Measurements from ENCODE around the gene SIRPD. TPM values are rescaled to one million over a fixed set of nuclear protein-coding genes. Genes with fewer than 3 reads are reported as not detected.

The SIRPD gene
- total RNA-seq, 1 experiment from 2014 or later: not detected

- Mint-ChIP-seq H3K27ac (ENCODE audit: unreplicated experiment) (no peak overlapping the region), H3K36me3 (ENCODE audit: insufficient read depth, unreplicated experiment) (no peaks in the 10 kb centered on the region), H3K4me1 (ENCODE audit: low read depth, unreplicated experiment) (no peaks in the 10 kb centered on the region), H3K9me3 (ENCODE audit: unreplicated experiment) (no peaks in the 10 kb centered on the region), H3K27me3 (ENCODE audit: insufficient read depth, unreplicated experiment) (peaks cover 24% of the 10 kb centered on the region), H3K4me3 (ENCODE audit: unreplicated experiment) (no peak overlapping the region)
- DNase-seq: no peak
- Histone ChIP-seq H3K9me3 (no peaks in the 10 kb centered on the region; the same call in 1 of the 2 replicates), H3K4me3 (ENCODE audit: low read depth, low read length) (no peak overlapping the region), H3K27me3 (replicated peaks; ENCODE audit: control insufficient read depth, insufficient read depth, low read length) (no peaks in the 10 kb centered on the region; the same call in 1 of the 2 replicates), H3K4me1 (no peaks in the 10 kb centered on the region), H3K36me3 (ENCODE audit: control insufficient read depth, insufficient read depth, low read length) (no peaks in the 10 kb centered on the region)
- POLR2A ChIA-PET: no interaction called here
- no peak for TF ChIP-seq CTCF (IDR thresholded peaks at IDR 0.05; ENCODE audit: insufficient read depth in 1 of 2, low read depth in 1 of 2, low read length in 1 of 2, severe bottlenecking in 1 of 2, unreplicated experiment in 1 of 2)
- intact Hi-C loops (cut with micrococcal nuclease; ENCODE audit: unreplicated experiment): no loop called here
- CTCF ChIA-PET: interaction anchor here (2.1 kb wide), 1 partner anchor 14 kb away, joined by 8 read pairs; no protein-coding TSS in a partner anchor
- no TSS peak for BruUV-seq (replicated peaks)
These were observed 68.2 kb downstream of the SIRPD start for GRCh38 chr20:1489325-1489724.

GRCh38 chr20:1486566-1486965 lies 70.9 kb downstream of the SIRPD start:
- H3K4me3 Mint-ChIP-seq (ENCODE audit: unreplicated experiment): no peak overlapping the region
- no peak for DNase-seq
- POLR2A ChIA-PET: no interaction called here
- H3K36me3 Mint-ChIP-seq (ENCODE audit: insufficient read depth, unreplicated experiment): no peaks in the 10 kb centered on the region
- no peaks in the 10 kb centered on the region for H3K9me3 ChIP-seq
- no peaks in the 10 kb centered on the region; the same call in 1 of the 2 replicates for H3K27me3 ChIP-seq (replicated peaks; ENCODE audit: control insufficient read depth, insufficient read depth, low read length)
- no peak overlapping the region for H3K4me3 ChIP-seq (ENCODE audit: low read depth, low read length)
- CTCF ChIA-PET: interaction anchor here (1.5 kb wide), 1 partner anchor 17 kb away, joined by 3 read pairs; no protein-coding TSS in a partner anchor
- intact Hi-C loops (cut with micrococcal nuclease; ENCODE audit: unreplicated experiment): no loop called here
- BruUV-seq (replicated peaks): no TSS peak
- no peaks in the 10 kb centered on the region for H3K4me1 Mint-ChIP-seq (ENCODE audit: low read depth, unreplicated experiment)
- no peaks in the 10 kb centered on the region for H3K36me3 ChIP-seq (ENCODE audit: control insufficient read depth, insufficient read depth, low read length)
- TF ChIP-seq CTCF (IDR thresholded peaks at IDR 0.05; ENCODE audit: insufficient read depth in 1 of 2, low read depth in 1 of 2, low read length in 1 of 2, severe bottlenecking in 1 of 2, unreplicated experiment in 1 of 2): no peak
- H3K27me3 Mint-ChIP-seq (ENCODE audit: insufficient read depth, unreplicated experiment): peaks cover 36% of the 10 kb centered on the region
- H3K27ac Mint-ChIP-seq (ENCODE audit: unreplicated experiment): no peak overlapping the region
- no peaks in the 10 kb centered on the region for H3K9me3 Mint-ChIP-seq (ENCODE audit: unreplicated experiment)
- H3K4me1 ChIP-seq: no peaks in the 10 kb centered on the region

GRCh38 chr20:1484438-1485116 lies 72.9 kb downstream of the SIRPD start:
- Mint-ChIP-seq H3K36me3 (ENCODE audit: insufficient read depth, unreplicated experiment) (no peaks in the 10 kb centered on the region), H3K27ac (ENCODE audit: unreplicated experiment) (no peak overlapping the region), H3K9me3 (ENCODE audit: unreplicated experiment) (no peaks in the 10 kb centered on the region), H3K27me3 (ENCODE audit: insufficient read depth, unreplicated experiment) (peaks cover 34% of the 10 kb centered on the region), H3K4me3 (ENCODE audit: unreplicated experiment) (no peak overlapping the region), H3K4me1 (ENCODE audit: low read depth, unreplicated experiment) (peaks cover 6% of the 10 kb centered on the region)
- intact Hi-C loops (cut with micrococcal nuclease; ENCODE audit: unreplicated experiment): no loop called here
- POLR2A ChIA-PET: no interaction called here
- CTCF ChIA-PET: no interaction called here
- Histone ChIP-seq H3K9me3 (no peaks in the 10 kb centered on the region), H3K27me3 (replicated peaks; ENCODE audit: control insufficient read depth, insufficient read depth, low read length) (no peaks in the 10 kb centered on the region; the same call in 1 of the 2 replicates), H3K36me3 (ENCODE audit: control insufficient read depth, insufficient read depth, low read length) (no peaks in the 10 kb centered on the region), H3K4me1 (no peaks in the 10 kb centered on the region), H3K4me3 (ENCODE audit: low read depth, low read length) (no peak overlapping the region)
- no peak for TF ChIP-seq CTCF (IDR thresholded peaks at IDR 0.05; ENCODE audit: insufficient read depth in 1 of 2, low read depth in 1 of 2, low read length in 1 of 2, severe bottlenecking in 1 of 2, unreplicated experiment in 1 of 2)
- BruUV-seq (replicated peaks): no TSS peak
- DNase-seq: no peak

Other genes with a start within 250 kb of the SIRPD start
- 1.4 and 2.0 TPM in 2 replicates for gene SDCBP2, start 228.6 kb downstream of the SIRPD start, total RNA-seq (2022)
- 220 and 228 TPM in 2 replicates for gene FKBP1A, start 164.7 kb downstream of the SIRPD start, total RNA-seq (2022)
- 104 and 119 TPM in 2 replicates for gene NSFL1C, start 90.9 kb downstream of the SIRPD start, total RNA-seq (2022)
- gene SIRPB2, start 66.3 kb downstream of the SIRPD start, total RNA-seq (2022): not detected in 2 replicates
- gene SIRPB1, start 62.3 kb upstream of the SIRPD start, total RNA-seq (2022): not detected in 2 replicates
- not detected in 2 replicates for gene SIRPG, start 100.1 kb upstream of the SIRPD start, total RNA-seq (2022)

Measured in Caco-2 (cell line).